Gastroesophageal sphincter (tissue), 3 donors: ENCODE measurements around the gene CCDC171.

Experiments
- EP300 ChIP-seq: sonication (generic); formaldehyde crosslinking; IDR thresholded peaks from one replicate; pipeline ENCODE4 v1.6.1; 2017; ENCODE audit warnings: antibody characterized with exemption, mild to moderate bottlenecking
- POLR2A ChIP-seq, 2 donors: fragments of 450-650 bp; IDR thresholded peaks; one replicate each; pipeline ENCODE4 v1.6.1; 2017; ENCODE audit warnings: antibody characterized with exemption in 2 of 2, mild to moderate bottlenecking in 2 of 2, moderate library complexity in 1 of 2
- POLR2AphosphoS5 ChIP-seq: sonication (generic); formaldehyde crosslinking; IDR thresholded peaks from one replicate; pipeline ENCODE4 v1.6.1; 2017; ENCODE audit warnings: antibody characterized with exemption
- TF ChIP-seq, protein P1 (sequence below), 4 experiments: fragments of 200-600 bp in 2 of 4; fragments of 450-650 bp in 2 of 4; sonication (generic) in 1 of 4; IDR thresholded peaks; one replicate each; pipeline ENCODE4 v1.5.1; 2017 to 2019; ENCODE audit warnings: antibody characterized with exemption in 4 of 4, mild to moderate bottlenecking in 2 of 4, moderate library complexity in 2 of 4

DNA sequence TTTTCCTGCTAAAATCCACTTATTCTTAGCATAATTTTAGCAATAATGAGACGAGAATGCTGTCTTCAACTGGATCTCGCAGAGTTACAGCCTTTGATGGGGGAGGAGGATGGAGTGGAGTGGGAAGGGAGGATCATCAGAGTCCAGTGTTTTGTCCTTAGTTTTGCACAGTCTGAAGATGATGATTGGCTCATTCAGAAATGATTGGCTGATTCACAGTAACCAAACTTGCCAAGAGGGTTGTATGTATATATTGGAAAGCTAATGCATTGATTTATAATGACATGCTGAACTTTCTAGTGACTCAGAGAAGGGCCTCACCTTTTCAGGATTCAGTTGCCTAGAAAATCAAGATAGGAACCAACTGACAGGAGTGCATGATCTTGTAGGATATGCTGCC lies 448.0 kb downstream of the CCDC171 start:
- TF ChIP-seq, protein P1, sequence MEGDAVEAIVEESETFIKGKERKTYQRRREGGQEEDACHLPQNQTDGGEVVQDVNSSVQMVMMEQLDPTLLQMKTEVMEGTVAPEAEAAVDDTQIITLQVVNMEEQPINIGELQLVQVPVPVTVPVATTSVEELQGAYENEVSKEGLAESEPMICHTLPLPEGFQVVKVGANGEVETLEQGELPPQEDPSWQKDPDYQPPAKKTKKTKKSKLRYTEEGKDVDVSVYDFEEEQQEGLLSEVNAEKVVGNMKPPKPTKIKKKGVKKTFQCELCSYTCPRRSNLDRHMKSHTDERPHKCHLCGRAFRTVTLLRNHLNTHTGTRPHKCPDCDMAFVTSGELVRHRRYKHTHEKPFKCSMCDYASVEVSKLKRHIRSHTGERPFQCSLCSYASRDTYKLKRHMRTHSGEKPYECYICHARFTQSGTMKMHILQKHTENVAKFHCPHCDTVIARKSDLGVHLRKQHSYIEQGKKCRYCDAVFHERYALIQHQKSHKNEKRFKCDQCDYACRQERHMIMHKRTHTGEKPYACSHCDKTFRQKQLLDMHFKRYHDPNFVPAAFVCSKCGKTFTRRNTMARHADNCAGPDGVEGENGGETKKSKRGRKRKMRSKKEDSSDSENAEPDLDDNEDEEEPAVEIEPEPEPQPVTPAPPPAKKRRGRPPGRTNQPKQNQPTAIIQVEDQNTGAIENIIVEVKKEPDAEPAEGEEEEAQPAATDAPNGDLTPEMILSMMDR (IDR thresholded peaks at IDR 0.05) = no peak
- TF ChIP-seq POLR2AphosphoS5 (no peak), POLR2A (IDR thresholded peaks at IDR 0.05) (no peak), EP300 (no peak)
